ENCODE data around the gene AKAP13. TPM values are rescaled to one million over a fixed set of nuclear protein-coding genes. Genes with fewer than 3 reads are reported as not detected.

AKAP13 gene
- total and polyA plus RNA-seq, 7 donors = 21.6 to 142 (median 98.5) TPM

- intact Hi-C loops (cut with DNase I) = no loop called here
- no peak for TF ChIP-seq EP300 (IDR thresholded peaks at IDR 0.05)
- no peak for TF ChIP-seq POLR2A (IDR thresholded peaks at IDR 0.05)
- TF ChIP-seq CTCF (IDR thresholded peaks at IDR 0.05) = no peak
- TF ChIP-seq POLR2AphosphoS5 (IDR thresholded peaks at IDR 0.05) = no peak
- no peaks in the 10 kb centered on the region for H3K27me3 ChIP-seq
- no peak for DNase-seq
- no peaks in the 10 kb centered on the region for H3K36me3 ChIP-seq
- H3K4me3 ChIP-seq = no peak overlapping the region
- peaks cover 0 to 40% (median 15%) of the 10 kb centered on the region in 4 donors for H3K4me1 ChIP-seq
- H3K9me3 ChIP-seq = no peaks in the 10 kb centered on the region
- WGBS, 2 donors = 94 to 96% methylated on average over 2 of the region's 2 CpGs
- no peak overlapping the region for H3K27ac ChIP-seq
Observed at GRCh38 chr15:85389306-85389650, 8.9 kb downstream of the AKAP13 start.

- Histone ChIP-seq H3K36me3 (no peaks in the 10 kb centered on the region), H3K4me3 (no peak overlapping the region), H3K27ac (no peak overlapping the region), H3K9me3 (no peaks in the 10 kb centered on the region), H3K27me3 (no peaks in the 10 kb centered on the region), H3K4me1 (peaks cover 0 to 42% (median 20%) of the 10 kb centered on the region in 4 donors)
- intact Hi-C loops (cut with DNase I) = no loop called here
- 86 to 91% methylated on average over 4 of the region's 4 CpGs for WGBS, 2 donors
- TF ChIP-seq POLR2A (IDR thresholded peaks at IDR 0.05) (no peak), POLR2AphosphoS5 (IDR thresholded peaks at IDR 0.05) (no peak), EP300 (IDR thresholded peaks at IDR 0.05) (no peak), CTCF (IDR thresholded peaks at IDR 0.05) (no peak)
- no peak for DNase-seq
Observed at GRCh38 chr15:85389772-85390171, 9.4 kb downstream of the AKAP13 start.

- TF ChIP-seq POLR2AphosphoS5 (IDR thresholded peaks at IDR 0.05) (no peak), EP300 (IDR thresholded peaks at IDR 0.05) (no peak), CTCF (IDR thresholded peaks at IDR 0.05) (no peak), POLR2A (IDR thresholded peaks at IDR 0.05) (no peak)
- Histone ChIP-seq H3K4me3 (no peak overlapping the region), H3K27me3 (no peaks in the 10 kb centered on the region), H3K27ac (no peak overlapping the region), H3K9me3 (no peaks in the 10 kb centered on the region), H3K4me1 (peaks cover 0 to 70% (median 52%) of the 10 kb centered on the region in 4 donors), H3K36me3 (no peaks in the 10 kb centered on the region)
- DNase-seq = no peak
- intact Hi-C loops (cut with DNase I) = no loop called here
- WGBS, 2 donors = 90% methylated on average over 2 of the region's 2 CpGs
Observed at GRCh38 chr15:85393210-85393609, 12.8 kb downstream of the AKAP13 start.

- no peak for DNase-seq
- intact Hi-C loops (cut with DNase I) = no loop called here
- no peak overlapping the region for H3K4me3 ChIP-seq
- TF ChIP-seq CTCF (IDR thresholded peaks at IDR 0.05) (no peak), POLR2A (IDR thresholded peaks at IDR 0.05) (no peak), EP300 (IDR thresholded peaks at IDR 0.05) (no peak), POLR2AphosphoS5 (IDR thresholded peaks at IDR 0.05) (no peak)
- peak overlapping the region in 3 of 4 donors; percentile 25 to 44 (median 37) for H3K27ac ChIP-seq
- peaks cover 0 to 59% (median 48%) of the 10 kb centered on the region in 4 donors for H3K4me1 ChIP-seq
- H3K27me3 ChIP-seq = no peaks in the 10 kb centered on the region
- WGBS, 2 donors = 48 to 74% methylated on average over 2 of the region's 2 CpGs
- no peaks in the 10 kb centered on the region for H3K36me3 ChIP-seq
- no peaks in the 10 kb centered on the region for H3K9me3 ChIP-seq
Observed at GRCh38 chr15:85394554-85395333, 14.3 kb downstream of the AKAP13 start.
